Activated naive CD4-positive, alpha-beta T cell treated with anti-CD3 and anti-CD28 coated beads, Interleukin-2, amount 50 U/mL, for 72 hours (primary cell): ENCODE measurements around the gene HPCAL1. TPM values are rescaled to one million over a fixed set of nuclear protein-coding genes. Genes with fewer than 3 reads are reported as not detected.
"Not testable (repeated sequence)": the region's sequence is repeated elsewhere in the genome, so short reads cannot be mapped to it uniquely, and the experiment has no call there.

Experiments used
- ATAC-seq, 2 donors: fragments of 150-1000 bp; cut with Tn5 transposase; 2 replicates each; pipeline ENCODE4 v1.10.0; 2021; ENCODE audit warnings: mild to moderate bottlenecking in 2 of 2, moderate library complexity in 2 of 2
- DNase-seq, 2 donors: peaks; one replicate each; pipeline ENCODE4 v3.0.0; 2021 to 2022; ENCODE audit warnings: low spot score in 2 of 2
- H3K27ac Mint-ChIP-seq, 2 donors: one replicate each; pipeline ENCODE4 v1.8.0; 2022; ENCODE audit warnings: mild to moderate bottlenecking in 2 of 2, mixed read lengths in 2 of 2
- H3K36me3 Mint-ChIP-seq, 2 donors: one replicate each; pipeline ENCODE4 v1.8.0; 2022; ENCODE audit warnings: mixed read lengths in 2 of 2
- H3K9me3 Mint-ChIP-seq, 2 donors: one replicate each; pipeline ENCODE4 v1.8.0; 2022; ENCODE audit warnings: mixed read lengths in 2 of 2
- total RNA-seq, 2 donors: library from RNA; stranded (reverse); gene quantifications; one replicate each; pipeline ENCODE4 v1.2.3, GENCODE V29; 2022

HPCAL1 gene
- total RNA-seq, 2 donors from 2014 or later, result 46.0 to 96.5 TPM

GRCh38 chr2:10440736-10441135, 138.0 kb downstream of the HPCAL1 start:
- Mint-ChIP-seq H3K36me3 (peaks cover 25 to 29% of the 10 kb centered on the region in 2 donors), H3K9me3 (no peaks in the 10 kb centered on the region), H3K27ac (no peak overlapping the region)
- no peak for DNase-seq
- ATAC-seq, result no peak

GRCh38 chr2:10441948-10442347, 139.2 kb downstream of the HPCAL1 start:
- Mint-ChIP-seq H3K9me3 (no peaks in the 10 kb centered on the region), H3K27ac (no peak overlapping the region), H3K36me3 (peaks cover 25 to 29% of the 10 kb centered on the region in 2 donors)
- no peak for DNase-seq
- peak; percentile 1 to 31 for ATAC-seq

GRCh38 chr2:10442469-10443126, 139.9 kb downstream of the HPCAL1 start:
- peaks cover 25 to 35% of the 10 kb centered on the region in 2 donors for H3K36me3 Mint-ChIP-seq
- not testable (repeated sequence) for DNase-seq, ATAC-seq, H3K9me3 Mint-ChIP-seq
- H3K27ac Mint-ChIP-seq, result peak overlapping the region in 1 of 2 donors; percentile 65

- DNase-seq (peak; percentile 72 to 77), ATAC-seq (peak; percentile 65 to 66)
- peaks cover 25 to 35% of the 10 kb centered on the region in 2 donors for H3K36me3 Mint-ChIP-seq
- no peaks in the 10 kb centered on the region for H3K9me3 Mint-ChIP-seq
- H3K27ac Mint-ChIP-seq, result peak overlapping the region in 1 of 2 donors; percentile 18
These were observed 141.8 kb downstream of the HPCAL1 start for GRCh38 chr2:10444463-10444862.

- DNase-seq (no peak), ATAC-seq (no peak)
- no peaks in the 10 kb centered on the region for H3K9me3 Mint-ChIP-seq
- H3K36me3 Mint-ChIP-seq, result peaks cover 27 to 32% of the 10 kb centered on the region in 2 donors
- peak overlapping the region in 1 of 2 donors; percentile 87 for H3K27ac Mint-ChIP-seq
These were observed 143.9 kb downstream of the HPCAL1 start for GRCh38 chr2:10446631-10447030.

GRCh38 chr2:10447300-10447894, 144.7 kb downstream of the HPCAL1 start:
- DNase-seq, result no peak
- Mint-ChIP-seq H3K9me3 (no peaks in the 10 kb centered on the region), H3K27ac (peak overlapping the region; percentile 73 to 87), H3K36me3 (peaks cover 20 to 25% of the 10 kb centered on the region in 2 donors)
- ATAC-seq, result peak; percentile 27 to 35

GRCh38 chr2:10447895-10448575, 145.3 kb downstream of the HPCAL1 start, which contains the start of gene ODC1:
ODC1 (minus strand) TSS chr2:10448327; CDS start chr2:10445032, 3,295 bp downstream.
- ATAC-seq, result peak; percentile 63 to 79
- H3K36me3 Mint-ChIP-seq, result peaks cover 17 to 20% of the 10 kb centered on the region in 2 donors
- no peaks in the 10 kb centered on the region for H3K9me3 Mint-ChIP-seq
- H3K27ac Mint-ChIP-seq, result peak within 1 kb of the TSS; percentile 79 to 87
- peak; percentile 90 to 92 for DNase-seq

- Mint-ChIP-seq H3K36me3 (peaks cover 9 to 12% of the 10 kb centered on the region in 2 donors), H3K9me3 (no peaks in the 10 kb centered on the region), H3K27ac (peak overlapping the region; percentile 75 to 79)
- peak; percentile 93 to 95 for DNase-seq
- peak; percentile 60 to 66 for ATAC-seq
These were observed 146.1 kb downstream of the HPCAL1 start for GRCh38 chr2:10448576-10449485.

- no peak for DNase-seq
- peak overlapping the region; percentile 75 to 79 for H3K27ac Mint-ChIP-seq
- ATAC-seq, result no peak
- H3K9me3 Mint-ChIP-seq, result no peaks in the 10 kb centered on the region
- H3K36me3 Mint-ChIP-seq, result peaks cover 4 to 6% of the 10 kb centered on the region in 2 donors
These were observed 146.8 kb downstream of the HPCAL1 start for GRCh38 chr2:10449486-10449831.

- Mint-ChIP-seq H3K9me3 (no peaks in the 10 kb centered on the region), H3K27ac (peak overlapping the region; percentile 15 to 75)
These were observed 147.4 kb downstream of the HPCAL1 start for GRCh38 chr2:10449838-10450691.

GRCh38 chr2:10451819-10452218, 149.1 kb downstream of the HPCAL1 start:
- H3K9me3 Mint-ChIP-seq, result no peaks in the 10 kb centered on the region
- ATAC-seq (no peak), DNase-seq (no peak)
- peaks cover 4 to 6% of the 10 kb centered on the region in 2 donors for H3K36me3 Mint-ChIP-seq
- no peak overlapping the region for H3K27ac Mint-ChIP-seq

More at GRCh38 chr2:10449838-10450691, 147.4 kb downstream of the HPCAL1 start:
- DNase-seq, result no peak
- ATAC-seq, result no peak
- peaks cover 4 to 6% of the 10 kb centered on the region in 2 donors for H3K36me3 Mint-ChIP-seq

- Mint-ChIP-seq H3K9me3 (no peaks in the 10 kb centered on the region), H3K27ac (no peak overlapping the region), H3K36me3 (peaks cover 3 to 4% of the 10 kb centered on the region in 2 donors)
- no peak for ATAC-seq
- DNase-seq, result no peak
These were observed 149.6 kb downstream of the HPCAL1 start for GRCh38 chr2:10452312-10452711.

GRCh38 chr2:10452956-10453904, 150.5 kb downstream of the HPCAL1 start:
- ATAC-seq, result no peak
- peaks cover 0 to 4% of the 10 kb centered on the region in 2 donors for H3K36me3 Mint-ChIP-seq
- no peak overlapping the region for H3K27ac Mint-ChIP-seq
- no peaks in the 10 kb centered on the region for H3K9me3 Mint-ChIP-seq
- no peak for DNase-seq

GRCh38 chr2:10453905-10454298, 151.2 kb downstream of the HPCAL1 start:
- no peak for DNase-seq
- peaks cover 0 to 4% of the 10 kb centered on the region in 2 donors for H3K36me3 Mint-ChIP-seq
- H3K27ac Mint-ChIP-seq, result peak overlapping the region in 1 of 2 donors; percentile 39
- H3K9me3 Mint-ChIP-seq, result no peaks in the 10 kb centered on the region
- ATAC-seq, result no peak
